D341Med (cell line): ENCODE results near the gene LENG1.
"Not testable (repeated sequence)": the region's sequence is repeated elsewhere in the genome, so short reads cannot be mapped to it uniquely, and the experiment has no call there.

Experiments
- DNase-seq: peaks from one replicate; pipeline ENCODE4 v3.0.0; 2012; ENCODE audit warnings: low spot score

Gene LENG1

GRCh38 chr19:54159352-54160181, at the start of gene LENG1:
LENG1 (minus strand) TSS chr19:54159721; CDS start chr19:54159695, 26 bp downstream.
- peak; percentile 93 for DNase-seq

- no peak for DNase-seq
Measured at GRCh38 chr19:54208784-54209057, 49.2 kb upstream of the LENG1 start.

GRCh38 chr19:54207983-54208783, 48.7 kb upstream of the LENG1 start:
- no peak for DNase-seq

- DNase-seq, result no peak
Measured at GRCh38 chr19:54207676-54207982, 48.1 kb upstream of the LENG1 start.

GRCh38 chr19:54207193-54207592, 47.7 kb upstream of the LENG1 start:
- DNase-seq, result not testable (repeated sequence)

- DNase-seq, result no peak
Measured at GRCh38 chr19:54206831-54207177, 47.3 kb upstream of the LENG1 start.

- DNase-seq, result no peak
Measured at GRCh38 chr19:54206030-54206830, 46.7 kb upstream of the LENG1 start.

GRCh38 chr19:54204767-54205468, 45.4 kb upstream of the LENG1 start:
- DNase-seq, result no peak

GRCh38 chr19:54203151-54203611, 43.7 kb upstream of the LENG1 start:
- DNase-seq, result no peak

GRCh38 chr19:54201980-54202379, 42.5 kb upstream of the LENG1 start:
- no peak for DNase-seq

- DNase-seq, result no peak
Measured at GRCh38 chr19:54201172-54201701, 41.7 kb upstream of the LENG1 start.

GRCh38 chr19:54199401-54199800, 39.9 kb upstream of the LENG1 start:
- no peak for DNase-seq

- DNase-seq, result no peak
Measured at GRCh38 chr19:54197121-54197520, 37.6 kb upstream of the LENG1 start.

GRCh38 chr19:54196536-54196935, 37.0 kb upstream of the LENG1 start:
- DNase-seq, result no peak

- DNase-seq, result not testable (repeated sequence)
Measured at GRCh38 chr19:54194463-54194862, 34.9 kb upstream of the LENG1 start.

GRCh38 chr19:54193011-54193410, 33.5 kb upstream of the LENG1 start:
- no peak for DNase-seq

- DNase-seq, result no peak
Measured at GRCh38 chr19:54191811-54192453, 32.4 kb upstream of the LENG1 start.

- peak; percentile 92 for DNase-seq
Measured at GRCh38 chr19:54191011-54191810, 31.7 kb upstream of the LENG1 start, which contains the start of gene TSEN34. TSEN34 (plus strand) TSS chr19:54191308; CDS start chr19:54191365, 57 bp downstream.

GRCh38 chr19:54190503-54191010, 31.0 kb upstream of the LENG1 start:
- DNase-seq, result peak; percentile 86
